SK-N-SH treated with all-trans-retinoic acid at 6 μM for 48 hours (cell line): ENCODE data around the gene NPRL2.

Experiments
- ATAC-seq: fragments of 200-7000 bp; cut with Tn5 transposase; 3 replicates; pipeline ENCODE4 v1.9.1; 2020; ENCODE audit warnings: mild to moderate bottlenecking, moderate library complexity
- ARNTL ChIP-seq: fragments of 450-650 bp; formaldehyde crosslinking; IDR thresholded peaks from 2 replicates; pipeline ENCODE4 v1.5.0; 2020; ENCODE audit warnings: low read depth, mild to moderate bottlenecking, moderate library complexity, borderline replicate concordance
- BACH2 ChIP-seq: fragments of 250-450 bp; sonication (Bioruptor Pico); IDR thresholded peaks from 2 replicates; pipeline ENCODE4 v1.9.0; 2021; ENCODE audit warnings: mild to moderate bottlenecking, borderline replicate concordance
- CREB5 ChIP-seq: fragments of 250-450 bp; sonication (Bioruptor Pico); IDR thresholded peaks from 2 replicates; pipeline ENCODE4 v1.5.1; 2020; ENCODE audit warnings: low read depth, mild to moderate bottlenecking, moderate library complexity
- ESRRG ChIP-seq: fragments of 250-450 bp; sonication (Bioruptor Pico); IDR thresholded peaks from 2 replicates; pipeline ENCODE4 v1.6.1; 2021; ENCODE audit warnings: mild to moderate bottlenecking
- GLIS3 ChIP-seq: fragments of 250-450 bp; sonication (Bioruptor Pico); IDR thresholded peaks from 2 replicates; pipeline ENCODE4 v1.5.0; 2020; ENCODE audit warnings: mild to moderate bottlenecking, moderate library complexity
- ISL1 ChIP-seq: fragments of 250-450 bp; sonication (Bioruptor Pico); IDR thresholded peaks from 2 replicates; pipeline ENCODE4 v2.1.2; 2022; ENCODE audit warnings: mild to moderate bottlenecking, moderate library complexity
- OSR1 ChIP-seq: fragments of 250-450 bp; sonication (Bioruptor Pico); IDR thresholded peaks from 2 replicates; pipeline ENCODE4 v1.8.0; 2022; ENCODE audit warnings: moderate library complexity, mild to moderate bottlenecking, inconsistent platforms
- PATZ1 ChIP-seq: fragments of 250-450 bp; sonication (Bioruptor Pico); IDR thresholded peaks from 2 replicates; pipeline ENCODE4 v1.8.0; 2020; ENCODE audit warnings: mild to moderate bottlenecking, moderate library complexity, borderline replicate concordance
- POU6F1 ChIP-seq: fragments of 250-450 bp; sonication (Bioruptor Pico); IDR thresholded peaks from 2 replicates; pipeline ENCODE4 v1.8.0; 2021; ENCODE audit warnings: low read depth, mild to moderate bottlenecking, moderate library complexity, borderline replicate concordance
- PPARA ChIP-seq: fragments of 250-450 bp; sonication (Bioruptor Pico); IDR thresholded peaks from 2 replicates; pipeline ENCODE4 v1.5.0; 2020; ENCODE audit warnings: mild to moderate bottlenecking, borderline replicate concordance
- RARB ChIP-seq: fragments of 250-450 bp; sonication (Bioruptor Pico); IDR thresholded peaks from 2 replicates; pipeline ENCODE4 v1.8.0; 2021; ENCODE audit warnings: mild to moderate bottlenecking, moderate library complexity
- SNAI2 ChIP-seq: fragments of 250-450 bp; sonication (Bioruptor Pico); IDR thresholded peaks from 2 replicates; pipeline ENCODE4 v1.5.0; 2020; ENCODE audit warnings: mild to moderate bottlenecking, moderate library complexity
- TCF4 ChIP-seq: fragments of 250-450 bp; sonication (Bioruptor Pico); IDR thresholded peaks from 2 replicates; pipeline ENCODE4 v1.8.0; 2021; ENCODE audit warnings: mild to moderate bottlenecking, moderate library complexity, borderline replicate concordance
- TOX ChIP-seq: fragments of 250-450 bp; sonication (Bioruptor Pico); IDR thresholded peaks from 2 replicates; pipeline ENCODE4 v1.8.0; 2021; ENCODE audit warnings: mild to moderate bottlenecking, moderate library complexity, borderline replicate concordance
- ZC3H10 ChIP-seq: fragments of 250-450 bp; sonication (Bioruptor Pico); IDR thresholded peaks from 2 replicates; pipeline ENCODE4 v1.5.1; 2021; ENCODE audit warnings: mild to moderate bottlenecking, moderate library complexity
- ZFP3 ChIP-seq: fragments of 250-450 bp; sonication (Bioruptor Pico); IDR thresholded peaks from 2 replicates; pipeline ENCODE4 v1.5.0; 2020; ENCODE audit warnings: mild to moderate bottlenecking, moderate library complexity
- ZFP30 ChIP-seq: fragments of 450-650 bp; formaldehyde crosslinking; IDR thresholded peaks from 2 replicates; pipeline ENCODE4 v1.5.0; 2022; ENCODE audit warnings: mild to moderate bottlenecking, moderate library complexity
- ZNF565 ChIP-seq: fragments of 450-650 bp; formaldehyde crosslinking; conservative IDR thresholded peaks from 2 replicates; pipeline ENCODE4 v1.5.0; 2020; ENCODE audit warnings: low read depth, mild to moderate bottlenecking, moderate library complexity
- ZNF70 ChIP-seq: fragments of 450-650 bp; formaldehyde crosslinking; IDR thresholded peaks from 2 replicates; pipeline ENCODE4 v1.5.0; 2020; ENCODE audit warnings: mild to moderate bottlenecking, moderate library complexity
- ZNF8 ChIP-seq: fragments of 450-650 bp; formaldehyde crosslinking; IDR thresholded peaks from 2 replicates; pipeline ENCODE4 v1.5.0; 2020; ENCODE audit warnings: mild to moderate bottlenecking, moderate library complexity
- TF ChIP-seq, protein P1 (sequence below): fragments of 250-450 bp; sonication (Bioruptor Pico); IDR thresholded peaks from 2 replicates; pipeline ENCODE4 v1.5.0; 2020; ENCODE audit warnings: mild to moderate bottlenecking, moderate library complexity
- TF ChIP-seq, protein P2 (sequence below): fragments of 250-450 bp; sonication (Bioruptor Pico); IDR thresholded peaks from 2 replicates; pipeline ENCODE4 v1.5.1; 2021; ENCODE audit warnings: mild to moderate bottlenecking, moderate library complexity

NPRL2 gene

GRCh38 chr3:50352781-50353180, 2.2 kb upstream of the NPRL2 start (continued):
- TF ChIP-seq ZFP3 (no peak), PPARA (no peak), ARNTL (CRISPR knock-in tag) (no peak), RARB (CRISPR knock-in tag) (no peak)

DNA sequence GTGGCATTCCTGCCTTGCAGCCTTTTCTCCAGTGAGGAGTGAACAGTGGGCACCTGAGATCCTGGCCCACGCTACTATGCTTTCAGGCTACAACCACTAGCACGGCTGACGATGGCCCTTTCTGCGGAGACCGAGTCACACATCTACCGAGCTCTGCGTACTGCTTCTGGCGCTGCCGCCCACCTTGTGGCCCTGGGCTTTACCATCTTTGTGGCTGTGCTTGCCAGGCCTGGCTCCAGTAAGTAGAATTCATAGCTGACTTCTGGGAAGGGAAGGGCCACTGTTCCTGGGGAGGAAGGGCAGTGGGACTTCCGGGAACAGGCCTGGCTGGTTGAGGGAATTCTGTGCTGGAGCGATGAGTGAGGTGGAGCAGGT, 735 bp upstream of the NPRL2 start:
- no peak for ATAC-seq
- TF ChIP-seq ZFP3, result no peak
- TF ChIP-seq PPARA, result no peak
- no peak for TF ChIP-seq OSR1 (CRISPR knock-in tag)
- TF ChIP-seq ZC3H10, result no peak
- TF ChIP-seq CREB5 (CRISPR knock-in tag), result no peak
- TF ChIP-seq POU6F1 (CRISPR knock-in tag), result no peak
- TF ChIP-seq ZFP30 (CRISPR knock-in tag), result no peak
- TF ChIP-seq, protein P1, sequence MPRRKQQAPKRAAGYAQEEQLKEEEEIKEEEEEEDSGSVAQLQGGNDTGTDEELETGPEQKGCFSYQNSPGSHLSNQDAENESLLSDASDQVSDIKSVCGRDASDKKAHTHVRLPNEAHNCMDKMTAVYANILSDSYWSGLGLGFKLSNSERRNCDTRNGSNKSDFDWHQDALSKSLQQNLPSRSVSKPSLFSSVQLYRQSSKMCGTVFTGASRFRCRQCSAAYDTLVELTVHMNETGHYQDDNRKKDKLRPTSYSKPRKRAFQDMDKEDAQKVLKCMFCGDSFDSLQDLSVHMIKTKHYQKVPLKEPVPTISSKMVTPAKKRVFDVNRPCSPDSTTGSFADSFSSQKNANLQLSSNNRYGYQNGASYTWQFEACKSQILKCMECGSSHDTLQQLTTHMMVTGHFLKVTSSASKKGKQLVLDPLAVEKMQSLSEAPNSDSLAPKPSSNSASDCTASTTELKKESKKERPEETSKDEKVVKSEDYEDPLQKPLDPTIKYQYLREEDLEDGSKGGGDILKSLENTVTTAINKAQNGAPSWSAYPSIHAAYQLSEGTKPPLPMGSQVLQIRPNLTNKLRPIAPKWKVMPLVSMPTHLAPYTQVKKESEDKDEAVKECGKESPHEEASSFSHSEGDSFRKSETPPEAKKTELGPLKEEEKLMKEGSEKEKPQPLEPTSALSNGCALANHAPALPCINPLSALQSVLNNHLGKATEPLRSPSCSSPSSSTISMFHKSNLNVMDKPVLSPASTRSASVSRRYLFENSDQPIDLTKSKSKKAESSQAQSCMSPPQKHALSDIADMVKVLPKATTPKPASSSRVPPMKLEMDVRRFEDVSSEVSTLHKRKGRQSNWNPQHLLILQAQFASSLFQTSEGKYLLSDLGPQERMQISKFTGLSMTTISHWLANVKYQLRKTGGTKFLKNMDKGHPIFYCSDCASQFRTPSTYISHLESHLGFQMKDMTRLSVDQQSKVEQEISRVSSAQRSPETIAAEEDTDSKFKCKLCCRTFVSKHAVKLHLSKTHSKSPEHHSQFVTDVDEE (CRISPR knock-in tag), result no peak
- TF ChIP-seq ZNF8 (CRISPR knock-in tag), result no peak
- TF ChIP-seq RARB (CRISPR knock-in tag), result no peak
- no peak for TF ChIP-seq TCF4 (CRISPR knock-in tag)
- TF ChIP-seq PATZ1 (CRISPR knock-in tag), result no peak
- no peak for TF ChIP-seq ZNF565 (CRISPR knock-in tag)

DNA sequence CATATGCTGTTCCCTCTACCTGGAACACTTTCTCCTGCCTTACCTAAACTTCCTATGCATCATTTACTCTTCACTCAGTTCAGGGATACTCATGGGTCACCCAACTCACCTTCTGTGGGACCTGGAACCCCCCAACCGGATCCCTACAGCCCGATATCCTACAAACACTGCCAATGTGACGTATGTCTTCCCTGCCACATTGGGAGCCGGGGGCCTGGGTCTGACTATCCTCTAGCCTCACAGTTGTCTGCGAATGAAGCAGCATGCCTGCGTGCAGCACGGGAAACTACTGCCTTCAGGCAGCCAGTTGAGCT, 405 bp downstream of the NPRL2 start:
- TF ChIP-seq RARB (CRISPR knock-in tag), result no peak
- no peak for TF ChIP-seq BACH2
- TF ChIP-seq, protein P2, sequence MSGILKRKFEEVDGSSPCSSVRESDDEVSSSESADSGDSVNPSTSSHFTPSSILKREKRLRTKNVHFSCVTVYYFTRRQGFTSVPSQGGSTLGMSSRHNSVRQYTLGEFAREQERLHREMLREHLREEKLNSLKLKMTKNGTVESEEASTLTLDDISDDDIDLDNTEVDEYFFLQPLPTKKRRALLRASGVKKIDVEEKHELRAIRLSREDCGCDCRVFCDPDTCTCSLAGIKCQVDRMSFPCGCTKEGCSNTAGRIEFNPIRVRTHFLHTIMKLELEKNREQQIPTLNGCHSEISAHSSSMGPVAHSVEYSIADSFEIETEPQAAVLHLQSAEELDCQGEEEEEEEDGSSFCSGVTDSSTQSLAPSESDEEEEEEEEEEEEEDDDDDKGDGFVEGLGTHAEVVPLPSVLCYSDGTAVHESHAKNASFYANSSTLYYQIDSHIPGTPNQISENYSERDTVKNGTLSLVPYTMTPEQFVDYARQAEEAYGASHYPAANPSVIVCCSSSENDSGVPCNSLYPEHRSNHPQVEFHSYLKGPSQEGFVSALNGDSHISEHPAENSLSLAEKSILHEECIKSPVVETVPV, result no peak
- TF ChIP-seq PPARA, result no peak
- TF ChIP-seq ZNF565 (CRISPR knock-in tag), result no peak
- no peak for TF ChIP-seq ARNTL (CRISPR knock-in tag)
- TF ChIP-seq POU6F1 (CRISPR knock-in tag), result no peak
- TF ChIP-seq SNAI2 (CRISPR knock-in tag), result no peak
- no peak for TF ChIP-seq GLIS3 (CRISPR knock-in tag)
- no peak for TF ChIP-seq ESRRG (CRISPR knock-in tag)
- TF ChIP-seq ZFP3, result no peak
- TF ChIP-seq TOX (CRISPR knock-in tag), result no peak
- TF ChIP-seq ZFP30 (CRISPR knock-in tag), result no peak
- no peak for TF ChIP-seq ZNF70 (CRISPR knock-in tag)
- TF ChIP-seq, protein P1 (CRISPR knock-in tag), result no peak
- no peak for TF ChIP-seq ISL1 (CRISPR knock-in tag)
- TF ChIP-seq PATZ1 (CRISPR knock-in tag), result no peak
- ATAC-seq, result no peak
